Caco-2 (cell line): Measurements from ENCODE around the gene SERTAD4. TPM values are rescaled to one million over a fixed set of nuclear protein-coding genes. Genes with fewer than 3 reads are reported as not detected.

Experiments
- BruUV-seq: library from RNA; stranded (reverse); fragments of 400-500 nt; replicated peaks from 2 replicates; lab custom pipeline; 2021; lab: Mats Ljungman, UMichigan
- CTCF ChIA-PET: fragments of 300-600 bp; sonication (Branson Sonifier 250); formaldehyde crosslinking; loops from one replicate; lab custom pipeline; 2022; ENCODE audit warnings: antibody characterized with exemption; lab: Charles Lee
- POLR2A ChIA-PET: fragments of 300-600 bp; sonication (Branson Sonifier 250); formaldehyde crosslinking; loops from one replicate; lab custom pipeline; 2022; ENCODE audit warnings: antibody characterized with exemption; lab: Charles Lee
- DNase-seq, 2 experiments: peaks; one replicate each; pipeline versions ENCODE4 v3.0.0 to v3.0.0-alpha.2; 2020 to 2022
- H3K27me3 ChIP-seq: replicated peaks from 2 replicates; pipeline ENCODE4 v1.6.0; 2011; ENCODE audit warnings: low read length; ENCODE audit not compliant: control insufficient read depth, insufficient read depth
- H3K36me3 ChIP-seq: 2 replicates; pipeline ENCODE4 v1.5.1; 2011; ENCODE audit warnings: low read length; ENCODE audit not compliant: control insufficient read depth, insufficient read depth
- H3K4me1 ChIP-seq: fragments of 250-450 bp; sonication (Bioruptor Pico); 2 replicates; pipeline ENCODE4 v1.5.1; 2020; ENCODE audit warnings: mild to moderate bottlenecking
- H3K4me3 ChIP-seq: 2 replicates; pipeline ENCODE4 v1.5.1; 2011; ENCODE audit warnings: low read depth, mild to moderate bottlenecking, control low read depth, low read length
- H3K9me3 ChIP-seq: fragments of 250-450 bp; sonication (Bioruptor Pico); 2 replicates; pipeline ENCODE4 v1.5.1; 2020; ENCODE audit warnings: mild to moderate bottlenecking, moderate library complexity
- H3K27ac Mint-ChIP-seq: one replicate; pipeline ENCODE4 v1.8.0; 2022; ENCODE audit warnings: mixed read lengths; ENCODE audit not compliant: unreplicated experiment
- H3K27me3 Mint-ChIP-seq: one replicate; pipeline ENCODE4 v1.8.0; 2022; ENCODE audit warnings: mixed read lengths; ENCODE audit not compliant: insufficient read depth, unreplicated experiment
- H3K36me3 Mint-ChIP-seq: one replicate; pipeline ENCODE4 v1.8.0; 2022; ENCODE audit warnings: mild to moderate bottlenecking, mixed read lengths; ENCODE audit not compliant: insufficient read depth, unreplicated experiment
- H3K4me1 Mint-ChIP-seq: one replicate; pipeline ENCODE4 v1.8.0; 2022; ENCODE audit warnings: low read depth, mixed read lengths; ENCODE audit not compliant: unreplicated experiment
- H3K4me3 Mint-ChIP-seq: one replicate; pipeline ENCODE4 v1.8.0; 2022; ENCODE audit warnings: mild to moderate bottlenecking, moderate library complexity, mixed read lengths; ENCODE audit not compliant: unreplicated experiment
- H3K9me3 Mint-ChIP-seq: one replicate; pipeline ENCODE4 v1.8.0; 2022; ENCODE audit warnings: mixed read lengths; ENCODE audit not compliant: unreplicated experiment
- CTCF ChIP-seq, 2 experiments: fragments of 200-600 bp in 1 of 2; IDR thresholded peaks; 1 replicate in 1 of 2; 2 replicates in 1 of 2; pipeline versions ENCODE4 v1.5.1 to v1.8.0; 2011 to 2022; ENCODE audit warnings: antibody characterized with exemption in 1 of 2, control low read depth in 1 of 2, inconsistent platforms in 1 of 2, low read depth in 1 of 2, low read length in 1 of 2, mild to moderate bottlenecking in 1 of 2, moderate library complexity in 1 of 2; ENCODE audit not compliant: insufficient read depth in 1 of 2, severe bottlenecking in 1 of 2, unreplicated experiment in 1 of 2
- intact Hi-C: fragments of 100-400 bp; cut with micrococcal nuclease; formaldehyde crosslinking; loops from one replicate; pipeline ENCODE4 v1.10.0; 2022; ENCODE audit not compliant: unreplicated experiment
- total RNA-seq: library from RNA; stranded (reverse); gene quantifications from 2 replicates; pipeline ENCODE4 v1.2.3, GENCODE V29; 2022

SERTAD4 gene
- total RNA-seq, 1 experiment from 2014 or later = 2.8 TPM

- peak overlapping the region; percentile 73 for H3K4me3 Mint-ChIP-seq
- TF ChIP-seq CTCF (IDR thresholded peaks at IDR 0.05; ENCODE audit: insufficient read depth in 1 of 2, low read depth in 1 of 2, low read length in 1 of 2, severe bottlenecking in 1 of 2, unreplicated experiment in 1 of 2) = peak; percentile 23 to 67
- ChIA-PET CTCF (interaction anchor here (0.6 to 1.4 kb wide), 4 partner anchors 10 to 59 kb away, joined by 3 to 4 read pairs (median 3); no protein-coding TSS in a partner anchor), POLR2A (no interaction called here)
- intact Hi-C loops = loop anchor here (1.0 to 2.0 kb wide), 2 partner anchors 18 to 149 kb away; no protein-coding TSS in a partner anchor
- peaks cover 6% of the 10 kb centered on the region for H3K4me1 Mint-ChIP-seq
- Histone ChIP-seq H3K27me3 (no peaks in the 10 kb centered on the region), H3K9me3 (no peaks in the 10 kb centered on the region), H3K36me3 (no peaks in the 10 kb centered on the region), H3K4me3 (peak overlapping the region; percentile 37), H3K4me1 (no peaks in the 10 kb centered on the region)
- no TSS peak for BruUV-seq
- peak; percentile 71 to 84 for DNase-seq
- H3K27me3 Mint-ChIP-seq = no peaks in the 10 kb centered on the region
- no peaks in the 10 kb centered on the region for H3K9me3 Mint-ChIP-seq
- H3K36me3 Mint-ChIP-seq = no peaks in the 10 kb centered on the region
- peak overlapping the region; percentile 54 for H3K27ac Mint-ChIP-seq
These were observed 59.8 kb downstream of the SERTAD4 start for GRCh38 chr1:210292231-210292871.

- BruUV-seq = no TSS peak
- no peaks in the 10 kb centered on the region for H3K9me3 Mint-ChIP-seq
- H3K4me3 Mint-ChIP-seq = peak overlapping the region; percentile 73
- ChIA-PET CTCF (interaction anchor here (0.8 to 1.0 kb wide), 2 partner anchors 10 to 18 kb away, joined by 3 read pairs; no protein-coding TSS in a partner anchor), POLR2A (no interaction called here)
- peak overlapping the region; percentile 54 for H3K27ac Mint-ChIP-seq
- Histone ChIP-seq H3K4me1 (no peaks in the 10 kb centered on the region), H3K4me3 (peak overlapping the region; percentile 37), H3K9me3 (no peaks in the 10 kb centered on the region), H3K36me3 (no peaks in the 10 kb centered on the region), H3K27me3 (no peaks in the 10 kb centered on the region)
- no peak for DNase-seq
- no peaks in the 10 kb centered on the region for H3K36me3 Mint-ChIP-seq
- TF ChIP-seq CTCF (IDR thresholded peaks at IDR 0.05; ENCODE audit: insufficient read depth in 1 of 2, low read depth in 1 of 2, low read length in 1 of 2, severe bottlenecking in 1 of 2, unreplicated experiment in 1 of 2) = no peak
- peaks cover 6% of the 10 kb centered on the region for H3K4me1 Mint-ChIP-seq
- no peaks in the 10 kb centered on the region for H3K27me3 Mint-ChIP-seq
- intact Hi-C loops = loop anchor here (2.0 kb wide), 1 partner anchor 18 kb away; no protein-coding TSS in a partner anchor
These were observed 60.6 kb downstream of the SERTAD4 start for GRCh38 chr1:210293171-210293607.

GRCh38 chr1:210294999-210295745 lies 62.6 kb downstream of the SERTAD4 start:
- no peaks in the 10 kb centered on the region for H3K4me1 ChIP-seq
- Mint-ChIP-seq H3K4me3 (no peak overlapping the region), H3K36me3 (no peaks in the 10 kb centered on the region), H3K9me3 (no peaks in the 10 kb centered on the region), H3K27ac (no peak overlapping the region), H3K27me3 (no peaks in the 10 kb centered on the region), H3K4me1 (peaks cover 6% of the 10 kb centered on the region)
- intact Hi-C loops = no loop called here
- no peaks in the 10 kb centered on the region; the same call in 1 of the 2 replicates for H3K27me3 ChIP-seq
- TF ChIP-seq CTCF (IDR thresholded peaks at IDR 0.05; ENCODE audit: insufficient read depth in 1 of 2, low read depth in 1 of 2, low read length in 1 of 2, severe bottlenecking in 1 of 2, unreplicated experiment in 1 of 2) = no peak
- ChIA-PET POLR2A (interaction anchor here (0.6 kb wide), 1 partner anchor 68 kb away, joined by 3 read pairs; no protein-coding TSS in a partner anchor), CTCF (no interaction called here)
- H3K4me3 ChIP-seq = no peak overlapping the region
- no peaks in the 10 kb centered on the region for H3K9me3 ChIP-seq
- no peak for DNase-seq
- BruUV-seq = no TSS peak
- H3K36me3 ChIP-seq = no peaks in the 10 kb centered on the region
